DLD1 (cell line): ENCODE results near the gene MT1G.

Source experiments
- in situ Hi-C: cut with HindIII; loops from 2 replicates; pipeline ENCODE4 v1.10.0; 2017; ENCODE audit warnings: low sequenced_read_pairs

Gene MT1G

GRCh38 chr16:56665286-56666261 is 2.3 kb downstream of the MT1G start:
- in situ Hi-C loops: loop anchor here (5.0 kb wide), 1 partner anchor 53 kb away; no protein-coding TSS in a partner anchor

GRCh38 chr16:56664506-56664905 is 3.4 kb downstream of the MT1G start:
- in situ Hi-C loops: no loop called here

- in situ Hi-C loops: no loop called here
These were observed 5.2 kb downstream of the MT1G start for GRCh38 chr16:56662357-56663354.

- in situ Hi-C loops: no loop called here
These were observed 9.5 kb downstream of the MT1G start for GRCh38 chr16:56658327-56658875.

GRCh38 chr16:56657555-56658326 is 10.1 kb downstream of the MT1G start, which contains the start of gene MT1F:
Gene MT1F (plus strand): TSS chr16:56657959. CDS start chr16:56658059, 100 bp downstream.
- in situ Hi-C loops: no loop called here

GRCh38 chr16:56653218-56653617 is 14.6 kb downstream of the MT1G start:
- in situ Hi-C loops: no loop called here

- in situ Hi-C loops: no loop called here
These were observed 15.3 kb downstream of the MT1G start for GRCh38 chr16:56652600-56652999.

GRCh38 chr16:56651586-56651985 is 16.3 kb downstream of the MT1G start, which contains the start of gene MT1B:
Gene MT1B (plus strand): TSS chr16:56651886. CDS start chr16:56651954, 68 bp downstream.
- in situ Hi-C loops: no loop called here

GRCh38 chr16:56649820-56650219 is 18.0 kb downstream of the MT1G start:
- in situ Hi-C loops: no loop called here

GRCh38 chr16:56649271-56649670 is 18.6 kb downstream of the MT1G start:
- in situ Hi-C loops: no loop called here

- in situ Hi-C loops: no loop called here
These were observed 20.0 kb downstream of the MT1G start for GRCh38 chr16:56647641-56648431.

GRCh38 chr16:56645838-56646237 is 22.0 kb downstream of the MT1G start:
- in situ Hi-C loops: no loop called here

GRCh38 chr16:56645311-56645710 is 22.6 kb downstream of the MT1G start:
- in situ Hi-C loops: no loop called here

- in situ Hi-C loops: no loop called here
These were observed 24.0 kb downstream of the MT1G start for GRCh38 chr16:56643833-56644232.

GRCh38 chr16:56643080-56643778 is 24.6 kb downstream of the MT1G start:
- in situ Hi-C loops: no loop called here

GRCh38 chr16:56641166-56641565 is 26.7 kb downstream of the MT1G start:
- in situ Hi-C loops: no loop called here

GRCh38 chr16:56640076-56640475 is 27.8 kb downstream of the MT1G start:
- in situ Hi-C loops: no loop called here

GRCh38 chr16:56639045-56639444 is 28.8 kb downstream of the MT1G start:
- in situ Hi-C loops: no loop called here
